GM19240 (cell line): Measurements from ENCODE around the gene USP13.
A peak's percentile ranks its signal among the peaks of the same experiment; 100 is the strongest.

Experiments used
- DNase-seq: peaks from one replicate; pipeline ENCODE4 v3.0.0; 2011; ENCODE audit warnings: low spot score; ENCODE audit not compliant: insufficient read length

USP13 gene

DNA sequence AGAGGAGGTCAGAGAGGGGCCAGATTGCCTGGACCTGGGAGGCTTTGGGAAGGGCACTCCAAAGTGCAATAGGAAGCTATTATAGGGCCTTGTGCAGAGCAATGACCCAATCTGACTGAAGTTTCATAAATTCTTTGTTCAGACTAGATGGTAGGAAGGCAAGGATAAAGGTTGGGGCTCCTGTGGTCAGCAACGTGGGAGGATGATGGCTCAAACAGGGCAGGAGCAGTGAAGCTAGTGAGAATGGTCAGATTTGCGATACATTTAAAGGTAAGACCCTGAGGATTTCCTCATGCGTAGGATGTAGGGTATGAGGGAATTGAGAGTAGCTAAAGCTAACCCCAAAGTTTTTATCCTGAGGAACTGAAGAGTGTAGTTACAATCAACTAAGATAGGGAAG is 139.0 kb downstream of the USP13 start:
- no peak for DNase-seq

DNA sequence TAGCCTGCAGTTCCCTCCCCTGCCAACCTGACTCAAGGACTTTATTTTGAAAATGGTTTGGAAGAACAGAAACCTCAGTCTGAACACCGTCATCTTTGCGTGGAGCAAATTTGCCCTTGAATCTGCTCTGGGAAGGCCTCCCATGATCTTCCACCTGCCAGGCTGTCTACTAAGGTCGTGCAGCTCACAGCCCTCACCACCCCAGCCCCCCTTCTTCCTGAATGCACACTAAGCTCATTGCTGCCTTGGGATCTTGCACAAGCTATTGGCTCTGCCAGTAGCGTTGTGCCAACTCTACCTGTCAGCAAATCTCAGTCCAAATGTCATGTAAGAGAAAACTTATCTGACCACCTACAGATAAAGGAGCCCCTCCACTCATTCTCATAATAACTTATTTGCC is 141.5 kb downstream of the USP13 start:
- DNase-seq: no peak

DNA sequence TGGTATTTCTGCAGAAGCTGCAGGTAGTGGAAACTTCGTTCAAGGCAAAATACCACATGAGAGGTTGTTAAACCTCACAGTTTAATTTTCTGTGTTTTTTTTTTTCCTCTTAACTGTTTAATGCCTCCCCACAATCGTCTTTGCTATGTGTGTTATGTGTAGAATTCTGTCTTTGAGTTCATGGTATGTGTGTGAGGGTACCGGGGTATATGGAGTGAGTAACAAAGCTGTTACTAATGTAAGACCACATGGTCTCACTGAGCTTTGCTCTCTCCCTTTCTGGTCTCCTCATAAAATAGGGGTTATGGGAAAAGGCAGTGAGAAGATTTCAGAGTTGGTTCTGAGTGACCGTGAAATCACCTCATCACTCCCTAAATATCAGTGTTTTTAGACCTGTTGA is 143.6 kb downstream of the USP13 start:
- no peak for DNase-seq

DNA sequence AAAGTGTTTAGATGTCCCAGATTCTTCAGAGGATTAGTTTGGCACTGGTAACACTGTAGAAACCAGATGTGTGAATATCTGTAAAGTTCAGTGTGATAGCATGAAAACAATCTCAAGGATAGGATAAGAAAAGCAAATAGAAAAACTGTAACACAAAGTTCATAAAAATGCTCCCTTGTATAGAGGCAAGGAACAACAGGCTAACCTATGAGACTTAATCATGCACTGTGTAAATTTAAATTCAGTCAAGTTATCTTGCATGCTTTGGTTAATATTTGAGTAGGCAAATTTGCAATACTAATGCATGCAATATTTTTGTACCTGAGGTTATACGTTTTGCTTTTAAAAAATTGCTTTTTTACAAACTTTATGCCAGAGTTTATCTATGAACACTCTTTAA is 144.4 kb downstream of the USP13 start:
- no peak for DNase-seq

DNA sequence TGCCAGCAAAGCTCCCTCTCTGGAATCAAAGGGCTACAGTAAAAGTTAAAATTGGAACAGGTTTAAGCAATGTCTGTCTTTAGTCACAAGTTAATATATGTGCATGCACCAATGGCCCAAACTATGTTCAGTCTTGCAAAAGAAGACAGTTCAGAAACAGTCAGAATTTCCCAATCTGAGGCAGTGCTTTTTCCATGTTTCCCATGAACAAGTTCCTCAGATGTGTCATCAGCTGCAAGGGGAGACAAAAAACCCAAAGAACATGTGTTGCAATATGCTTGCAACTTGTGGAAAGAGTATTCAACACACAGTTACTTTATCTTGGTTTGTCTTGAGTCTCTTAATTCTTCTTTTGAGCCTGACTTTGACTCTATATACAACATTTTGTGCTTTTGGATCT is 148.4 kb downstream of the USP13 start:
- DNase-seq: no peak

DNA sequence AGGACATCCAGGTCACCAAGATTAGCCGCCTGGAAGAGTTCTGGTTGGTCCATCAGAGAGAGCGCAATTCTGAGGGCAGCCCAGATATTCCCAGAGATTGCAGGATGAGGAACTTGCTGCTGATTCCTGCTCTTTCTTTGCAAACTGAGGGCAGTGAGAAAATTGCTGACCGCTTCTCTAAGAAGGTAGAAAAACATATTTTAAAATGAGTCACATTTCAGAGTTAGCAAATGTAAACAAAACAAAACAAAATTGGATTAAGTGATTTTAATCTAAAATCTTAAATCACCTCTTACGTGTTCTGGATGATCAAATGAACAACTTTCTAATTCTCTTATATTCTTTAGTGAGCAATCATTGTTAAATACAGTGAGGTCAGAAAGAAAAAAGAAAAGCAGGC is 149.0 kb downstream of the USP13 start:
- DNase-seq: no peak

DNA sequence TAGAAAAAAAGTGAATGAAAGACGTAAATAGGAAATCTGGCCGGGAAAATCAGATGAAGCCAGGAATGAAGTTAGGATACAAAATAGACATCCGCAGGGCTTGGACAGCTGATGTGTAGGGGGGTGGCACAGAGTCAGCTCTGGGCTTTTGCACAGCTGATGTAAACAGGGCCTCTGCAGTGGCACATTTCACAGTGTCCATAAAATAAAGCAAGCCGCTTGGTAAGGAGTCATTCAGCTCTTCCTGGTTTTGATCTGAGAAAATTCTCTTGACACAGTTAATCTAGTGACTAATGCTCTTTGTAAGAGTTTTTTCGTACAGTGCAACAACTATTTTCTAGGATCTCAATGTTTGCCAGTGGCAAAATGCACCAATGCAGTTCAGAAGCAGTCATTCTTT is 153.3 kb downstream of the USP13 start:
- no peak for DNase-seq

DNA sequence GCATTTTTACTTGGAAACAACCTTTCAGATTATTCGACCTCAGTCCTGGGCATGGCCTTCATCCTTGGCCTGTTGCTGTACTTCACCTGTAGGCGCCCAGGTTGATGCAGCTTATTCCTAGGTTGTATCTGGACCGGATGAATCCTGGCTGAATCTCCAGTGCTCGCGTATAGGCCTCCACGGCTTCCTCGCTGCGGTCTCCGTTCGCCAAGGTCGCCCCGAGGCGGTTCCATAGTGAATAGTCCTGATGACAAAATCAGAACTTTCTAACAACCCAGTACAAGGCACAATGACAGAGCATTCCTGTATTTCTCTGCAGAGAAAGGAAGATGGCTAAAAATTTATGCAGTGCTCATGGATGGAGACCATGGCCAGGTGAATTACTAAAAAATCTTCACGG is 154.7 kb downstream of the USP13 start:
- no peak for DNase-seq

DNA sequence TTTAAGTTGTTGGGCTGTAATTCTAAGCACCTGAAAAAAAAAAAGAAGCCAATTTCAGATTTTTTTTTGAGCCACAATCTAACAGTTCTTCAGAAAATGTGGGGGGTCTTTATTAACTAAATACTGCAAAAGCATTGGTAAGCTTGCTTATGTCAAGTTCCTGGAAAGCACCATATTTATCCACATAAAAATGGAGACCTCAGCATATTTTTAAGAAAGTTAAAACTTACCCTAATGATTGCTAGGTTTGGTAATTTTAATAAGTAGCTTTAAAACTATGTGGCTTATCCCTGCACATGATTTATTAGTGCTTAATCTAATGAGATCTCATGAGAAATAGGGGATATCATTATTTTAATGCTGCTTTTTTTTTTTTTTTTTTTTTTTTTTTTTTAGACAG is 156.8 kb downstream of the USP13 start:
- no peak for DNase-seq

DNA sequence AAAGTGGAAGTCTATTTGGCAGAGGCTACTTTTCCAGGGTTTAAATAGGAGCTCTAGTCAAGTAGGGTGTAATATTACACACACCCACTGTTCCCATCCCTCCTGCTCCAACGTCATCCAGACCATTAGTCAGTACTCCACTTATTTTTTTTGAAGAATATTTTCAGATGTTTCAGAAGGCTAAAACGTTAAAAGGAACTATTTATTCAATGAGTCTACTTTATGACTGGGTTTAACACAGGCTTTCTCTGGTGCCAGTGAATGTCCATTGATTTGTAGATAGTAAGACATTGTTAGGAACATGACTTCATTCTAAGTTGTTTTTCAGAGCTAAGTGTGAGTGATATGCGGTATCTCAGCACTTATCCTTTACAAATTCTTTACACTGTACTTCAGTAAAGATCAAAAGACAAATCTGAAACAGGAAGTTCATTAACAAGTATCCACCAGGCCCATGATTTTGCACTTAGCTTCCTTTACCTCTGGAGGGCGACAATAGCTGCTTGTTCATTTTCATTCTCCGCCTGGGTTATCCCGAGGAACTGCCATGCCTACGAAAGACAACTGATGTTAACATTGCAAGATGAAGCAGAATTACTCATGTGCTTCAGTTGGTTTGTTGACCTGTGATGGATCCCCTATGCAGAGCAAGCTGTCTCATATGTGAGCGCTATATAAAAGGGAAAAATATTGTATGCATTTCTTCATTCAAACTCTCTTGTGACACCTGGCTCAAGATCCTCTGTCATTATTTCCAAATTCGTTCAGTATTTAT is 158.7 kb downstream of the USP13 start:
- DNase-seq: peak; percentile 4

DNA sequence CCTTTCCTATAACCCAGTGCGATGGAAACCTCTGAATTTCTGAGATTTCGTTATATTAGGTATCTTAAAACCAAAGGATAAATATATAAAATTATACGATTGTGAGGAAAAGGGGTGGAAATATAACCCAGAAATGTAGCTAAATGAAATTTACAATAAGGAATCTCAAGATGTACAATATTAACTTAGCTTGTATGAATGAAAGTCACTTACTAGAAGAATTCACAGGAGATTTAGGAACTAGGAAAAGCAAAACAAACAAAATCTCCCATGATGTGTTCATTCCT is 159.2 kb downstream of the USP13 start:
- no peak for DNase-seq

DNA sequence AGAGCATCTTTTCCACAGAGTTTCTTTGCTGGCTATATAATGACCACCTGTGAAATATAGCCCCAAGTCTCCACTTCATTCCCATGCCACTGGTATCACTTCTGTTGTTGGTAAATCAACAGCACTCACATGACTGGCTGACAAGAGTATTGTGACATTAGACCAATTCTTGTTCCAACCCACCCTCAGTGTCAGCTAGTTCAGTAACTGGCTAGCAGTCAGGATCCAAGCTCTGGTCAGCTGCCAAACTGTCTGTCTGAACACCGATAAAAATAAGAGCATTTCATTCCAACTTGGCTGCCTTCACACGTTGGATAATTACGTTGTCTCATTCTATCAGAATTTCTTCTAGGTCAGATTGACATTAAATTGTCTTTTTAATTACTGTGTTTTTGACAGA is 166.5 kb downstream of the USP13 start:
- no peak for DNase-seq

DNA sequence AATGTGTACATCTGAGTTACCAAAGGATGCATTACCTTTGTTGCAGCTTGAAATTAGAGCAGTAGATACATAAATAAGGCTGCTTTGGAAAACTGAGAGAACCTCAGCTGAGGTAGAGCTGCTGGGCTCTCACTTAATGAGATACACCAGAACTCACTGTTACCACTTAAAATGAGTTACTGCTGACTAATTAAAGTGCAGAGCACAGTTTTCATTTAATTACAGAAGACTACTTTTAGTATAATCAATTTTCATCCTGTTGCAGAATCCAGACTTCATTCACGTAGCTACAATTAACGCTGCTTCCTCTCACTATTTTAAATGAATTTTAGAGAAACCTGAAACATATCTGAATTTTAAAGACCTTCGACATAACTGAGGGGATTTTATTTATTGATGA is 169.5 kb downstream of the USP13 start:
- no peak for DNase-seq

DNA sequence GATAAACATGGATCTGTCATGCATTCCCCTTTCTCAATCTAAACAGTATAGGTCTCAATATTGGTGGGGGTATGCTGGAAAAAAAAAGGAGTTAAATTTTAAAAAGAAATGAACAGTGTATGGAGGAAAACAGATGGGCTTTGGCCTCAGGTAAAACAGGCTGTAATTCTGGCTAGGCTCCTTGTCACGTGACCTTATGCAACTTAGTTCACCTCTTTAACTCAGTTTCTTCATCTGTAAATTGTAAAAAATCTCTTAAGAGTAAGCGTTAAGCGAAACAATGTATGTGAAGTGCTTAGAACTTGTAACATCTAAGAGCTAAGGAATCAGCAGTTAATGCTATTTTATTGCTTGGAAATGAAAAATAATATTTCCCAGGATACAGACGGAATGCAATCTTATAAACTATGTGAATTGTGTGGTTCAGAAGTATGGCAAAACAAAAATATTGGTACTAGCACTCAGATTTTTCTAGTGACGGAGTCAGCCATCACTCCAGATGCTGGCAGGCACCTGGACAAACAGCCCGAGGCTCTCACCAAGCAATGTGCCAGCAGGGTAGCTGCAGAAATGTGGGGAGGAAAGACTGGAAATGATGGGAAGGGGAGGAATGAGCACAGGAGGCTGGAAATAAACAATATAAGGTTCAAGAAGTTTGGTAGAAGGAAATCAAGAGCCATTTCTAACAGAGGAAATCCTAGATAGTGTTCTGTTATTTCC is 172.8 kb downstream of the USP13 start:
- DNase-seq: no peak

DNA sequence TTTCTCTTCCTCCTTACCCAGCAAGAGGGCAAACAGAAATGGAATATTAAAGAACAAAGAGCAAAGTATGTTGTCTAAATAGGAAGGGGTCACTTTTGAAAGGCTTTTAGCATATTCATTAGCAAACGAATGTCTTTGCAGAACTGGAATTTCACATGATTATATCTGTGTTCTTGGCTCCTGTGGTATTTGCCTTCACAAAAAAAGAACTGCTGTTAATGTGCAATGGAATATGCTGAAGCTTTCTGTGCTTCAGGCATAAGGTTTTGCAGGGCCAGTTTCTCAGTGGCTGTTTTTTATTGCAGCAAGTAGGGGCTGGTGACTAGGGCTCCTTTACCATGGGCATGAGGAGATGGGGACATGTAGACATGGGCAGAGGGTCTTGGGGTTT is 173.4 kb downstream of the USP13 start:
- DNase-seq: no peak

DNA sequence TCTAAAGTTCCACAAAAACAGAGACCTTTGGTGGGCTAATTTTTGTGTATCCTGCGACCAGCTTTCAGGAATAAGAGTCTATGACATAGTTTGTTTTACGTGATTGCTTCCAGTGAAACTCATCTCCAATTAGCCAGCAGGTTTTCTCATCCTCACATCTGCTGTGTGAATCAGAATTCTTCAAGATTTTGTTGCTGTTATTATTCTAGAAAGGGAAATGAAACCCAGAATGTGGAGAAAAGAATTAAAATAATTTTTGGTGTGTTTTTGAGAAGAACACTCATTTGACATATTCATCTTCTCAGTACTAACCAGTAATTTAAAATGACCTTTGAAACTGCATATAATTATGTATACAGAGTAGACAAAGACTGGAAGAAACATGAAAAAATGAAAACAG is 175.9 kb downstream of the USP13 start:
- DNase-seq: no peak

DNA sequence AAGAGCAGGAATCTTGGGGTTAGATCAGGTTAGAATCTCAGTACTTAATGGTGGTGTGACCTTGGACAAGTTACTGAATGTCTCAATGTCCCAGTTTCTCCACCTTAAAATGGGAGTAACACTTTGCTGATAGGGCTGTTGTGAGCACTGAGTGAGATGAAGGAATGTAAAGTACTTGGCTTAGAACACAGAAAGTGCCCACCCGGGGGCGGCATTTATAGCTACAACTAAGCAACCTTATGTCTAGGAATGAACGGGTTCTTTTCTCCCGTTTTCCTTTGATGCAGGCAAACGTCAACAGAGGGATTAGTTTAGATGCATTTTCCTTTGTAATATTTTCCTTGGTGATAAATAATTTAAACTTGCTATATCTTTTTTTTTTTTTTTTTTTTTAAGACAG is 176.6 kb downstream of the USP13 start:
- no peak for DNase-seq

DNA sequence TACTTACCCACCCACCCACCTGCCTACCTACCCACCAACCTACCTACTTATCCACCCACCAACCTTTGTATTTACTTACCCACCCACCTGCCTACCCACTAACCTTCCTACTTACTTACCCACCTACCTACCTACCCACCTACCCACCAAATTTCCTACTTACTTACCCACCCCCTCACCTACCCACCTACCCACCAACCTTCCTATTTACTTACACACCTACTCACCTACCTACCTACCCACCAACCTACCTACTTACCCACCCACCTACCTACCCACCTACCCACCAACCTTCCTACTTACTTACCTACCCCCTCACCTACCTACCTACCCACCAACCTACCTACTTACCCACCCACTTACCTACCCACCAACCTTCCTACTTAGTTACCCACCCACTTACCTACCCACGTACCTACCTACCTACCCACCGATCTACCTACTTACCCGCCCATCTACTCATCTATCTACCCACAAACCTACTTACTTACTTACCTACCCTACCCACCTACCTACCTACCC is 179.6 kb downstream of the USP13 start:
- DNase-seq: no peak

DNA sequence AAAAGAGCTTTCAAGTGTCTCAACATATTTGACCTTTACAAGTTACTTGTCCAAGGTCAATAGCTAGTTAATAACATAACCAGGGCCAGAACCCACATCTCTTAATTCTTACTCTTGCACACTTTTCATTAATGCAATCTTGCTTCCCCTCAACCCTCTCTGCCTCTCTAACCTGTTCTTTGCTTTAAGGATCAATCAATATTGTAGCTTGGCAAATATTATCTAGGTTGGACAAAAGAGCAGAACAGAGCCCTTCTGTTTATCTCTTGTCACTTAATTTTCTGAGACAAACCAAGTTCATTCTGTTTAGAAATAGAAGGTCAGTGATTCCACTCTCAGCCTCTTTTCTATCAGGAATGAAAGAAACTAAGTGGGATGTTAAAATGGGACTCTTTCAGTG is 180.5 kb downstream of the USP13 start:
- DNase-seq: no peak

DNA sequence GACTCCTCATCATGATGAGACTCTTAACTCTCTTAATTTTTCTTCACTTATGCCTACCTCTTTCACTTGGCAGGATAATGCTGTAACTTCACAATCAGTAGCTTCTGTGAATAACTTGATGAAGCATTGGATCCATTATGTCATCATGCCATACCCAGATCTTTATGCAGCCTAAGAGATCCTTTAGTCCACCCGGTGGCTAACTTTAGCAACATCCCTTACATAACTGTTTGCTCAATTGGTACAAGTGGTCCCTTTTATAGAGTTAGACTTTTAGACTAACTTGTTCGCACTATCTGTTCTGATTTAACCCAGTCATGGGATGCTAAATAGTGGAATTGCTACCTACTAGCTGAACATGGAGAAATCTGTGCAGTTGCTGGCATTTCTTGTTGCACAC is 184.5 kb downstream of the USP13 start:
- no peak for DNase-seq
